ENCODE results near the gene DUSP10.
A peak's percentile ranks its signal among the peaks of the same experiment; 100 is the strongest.

Gene DUSP10

DNA sequence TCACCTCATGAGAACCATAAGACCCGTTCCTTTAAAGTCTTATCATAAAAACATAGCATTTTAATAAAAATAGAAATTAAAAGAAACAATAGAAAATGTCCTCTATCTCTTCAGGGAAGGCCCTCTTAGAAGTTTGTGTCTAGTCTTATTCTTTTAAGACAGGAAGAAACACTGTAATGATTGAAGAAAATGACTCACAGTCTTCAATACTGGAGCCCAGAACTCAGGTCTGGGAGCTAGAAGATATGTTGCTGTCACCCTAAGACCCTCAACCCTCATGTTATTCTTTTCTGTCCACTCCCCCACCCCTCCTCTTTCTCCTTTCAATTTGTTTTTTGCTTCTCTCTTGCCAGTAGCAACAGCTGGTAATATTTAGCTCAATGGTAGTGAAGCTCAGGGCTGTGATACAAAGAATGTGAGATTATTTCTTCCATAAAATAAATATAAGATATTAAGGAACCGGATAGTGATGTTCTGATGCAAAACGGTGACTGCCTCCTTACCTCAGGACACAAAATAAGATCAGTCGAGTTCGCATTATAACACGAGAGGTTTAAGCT lies 12.0 kb downstream of the DUSP10 start:
- no peak for DNase-seq (ENCODE audit: low spot score)

DNA sequence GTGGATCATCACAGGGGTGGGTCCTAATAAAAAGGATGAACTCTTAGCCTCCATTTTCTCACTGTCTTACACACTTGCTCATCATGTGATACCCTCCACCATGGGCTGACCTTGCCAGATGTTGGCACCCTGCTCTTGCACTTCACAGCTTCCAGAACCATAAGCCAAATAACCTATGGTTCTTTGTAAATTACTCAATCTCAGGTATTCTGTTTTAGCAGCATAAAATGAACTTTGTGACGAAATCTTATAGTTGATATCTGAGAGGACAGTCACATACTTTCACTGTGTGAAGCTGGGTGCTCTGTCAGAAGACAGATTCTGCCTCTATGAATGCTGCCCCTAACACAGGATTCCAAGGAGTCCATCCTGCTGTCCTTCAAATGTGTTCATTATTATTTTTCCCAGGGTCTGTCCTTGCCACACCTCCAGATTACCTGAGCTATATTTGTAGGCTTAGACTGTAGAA lies 13.8 kb downstream of the DUSP10 start:
- no peak for DNase-seq (ENCODE audit: low spot score)

DNA sequence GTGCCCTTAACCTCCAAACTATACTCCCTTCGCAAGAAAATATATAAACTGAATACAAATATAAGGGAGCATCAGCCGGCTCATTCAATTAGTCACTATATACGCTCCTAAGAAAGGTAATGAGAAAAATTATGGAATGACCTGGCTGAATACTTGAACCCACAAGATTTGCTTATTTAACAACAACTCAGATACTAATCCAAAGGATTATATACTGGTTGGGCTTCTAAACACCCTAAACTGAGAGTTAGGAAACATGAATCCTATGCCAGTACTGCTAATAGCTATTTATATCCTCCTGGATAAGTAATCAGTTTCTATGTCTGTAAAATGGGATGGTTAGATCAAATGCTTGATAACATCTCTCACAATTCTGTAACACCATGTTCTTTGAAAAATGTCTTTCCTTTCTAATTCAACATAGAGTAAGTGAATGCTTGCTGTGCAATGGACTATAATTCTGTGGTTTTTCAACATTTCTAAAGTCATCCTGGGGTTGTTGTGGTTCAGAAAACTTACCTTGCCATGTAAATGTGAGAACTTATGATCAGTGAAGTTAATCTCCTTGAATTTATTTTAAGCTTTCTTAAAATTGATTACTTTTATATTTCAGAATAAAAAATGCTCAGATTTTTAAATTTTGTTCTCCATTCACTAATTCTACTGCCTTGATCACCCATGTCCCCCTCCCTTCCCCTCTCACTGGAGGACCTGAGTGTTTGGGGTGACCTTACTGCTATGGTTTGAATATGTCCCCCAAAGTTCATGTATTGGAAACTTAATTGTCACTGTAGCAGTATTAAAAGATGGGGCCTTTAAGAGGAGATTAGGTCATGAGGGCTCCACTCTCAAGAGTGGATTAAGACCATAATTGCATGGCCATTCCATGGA lies 14.5 kb downstream of the DUSP10 start:
- no peak for DNase-seq (ENCODE audit: low spot score)

DNA sequence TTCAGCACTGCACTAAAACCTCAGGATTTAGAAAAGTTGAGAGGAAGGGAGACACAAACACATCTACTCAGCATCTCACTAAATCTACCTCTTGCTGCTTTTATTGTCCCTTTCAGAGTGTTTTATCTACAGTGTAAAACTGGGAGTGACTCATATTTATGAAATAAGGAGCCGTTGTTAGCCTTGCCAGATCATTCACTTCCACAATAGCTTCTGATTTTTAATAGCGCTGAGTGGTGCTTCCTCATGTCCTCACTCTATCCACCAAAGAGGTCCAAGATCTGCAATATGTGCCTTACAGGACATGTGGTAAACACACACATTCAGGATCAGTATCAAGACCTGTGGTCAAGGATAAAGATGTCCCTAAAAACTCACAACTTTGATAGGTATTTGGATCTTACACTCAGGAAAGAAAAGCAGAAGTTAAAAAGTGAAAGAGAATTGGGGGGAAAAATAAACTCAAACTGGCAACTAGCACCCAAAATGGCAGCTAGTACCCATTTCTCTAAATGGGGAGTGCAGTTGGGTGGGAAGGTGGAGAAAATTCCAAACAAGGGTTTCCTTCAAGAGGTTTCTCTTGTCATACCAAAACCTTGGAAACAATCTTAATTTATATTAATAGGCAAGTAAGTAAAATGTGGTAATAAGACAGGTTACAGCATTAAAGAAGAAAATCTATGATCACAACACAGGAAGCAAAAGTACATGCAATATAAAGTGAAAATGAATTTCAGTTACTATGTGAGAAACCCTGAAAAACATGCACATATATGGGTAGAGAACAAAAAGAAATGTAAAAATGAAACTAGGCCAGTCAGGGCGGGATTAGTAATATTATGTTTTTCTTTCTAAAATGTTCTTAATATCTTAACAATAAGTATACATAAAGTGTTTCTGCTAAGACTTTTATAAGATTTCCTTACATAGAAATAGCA lies 15.9 kb downstream of the DUSP10 start:
- DNase-seq (ENCODE audit: low spot score): peak; percentile 29

DNA sequence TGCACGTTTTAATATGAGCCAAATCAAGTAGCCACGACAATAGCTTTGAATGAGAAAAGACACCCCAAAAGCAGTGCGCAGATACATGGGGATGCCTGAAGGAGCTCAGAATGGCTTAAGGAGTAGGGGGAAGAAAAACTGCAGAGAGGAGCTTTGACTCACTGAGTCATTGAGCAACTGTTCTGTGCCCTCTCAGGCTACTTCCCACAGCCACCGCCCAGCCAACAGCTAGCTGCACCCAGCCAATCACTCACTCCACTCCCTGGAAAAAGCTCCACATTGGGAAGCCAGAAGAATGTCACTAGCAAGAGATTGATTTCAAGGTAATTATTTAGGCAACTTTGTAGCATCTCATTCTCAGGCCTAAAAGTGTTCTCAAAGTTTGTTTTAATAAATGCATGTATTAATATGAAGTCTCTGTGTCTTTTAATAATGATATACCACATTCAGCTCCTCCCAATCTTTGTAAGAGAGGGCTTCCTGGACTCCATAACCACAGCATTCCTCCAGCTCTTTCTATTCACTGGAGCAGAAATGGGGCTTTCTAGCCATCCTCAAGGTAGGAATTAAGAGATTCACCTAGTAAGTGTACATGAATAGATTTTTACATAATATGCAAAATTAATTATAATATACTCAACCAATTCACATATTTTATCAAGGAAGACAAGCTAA lies 16.8 kb downstream of the DUSP10 start:
- peak; percentile 30 for DNase-seq (ENCODE audit: low spot score)

DNA sequence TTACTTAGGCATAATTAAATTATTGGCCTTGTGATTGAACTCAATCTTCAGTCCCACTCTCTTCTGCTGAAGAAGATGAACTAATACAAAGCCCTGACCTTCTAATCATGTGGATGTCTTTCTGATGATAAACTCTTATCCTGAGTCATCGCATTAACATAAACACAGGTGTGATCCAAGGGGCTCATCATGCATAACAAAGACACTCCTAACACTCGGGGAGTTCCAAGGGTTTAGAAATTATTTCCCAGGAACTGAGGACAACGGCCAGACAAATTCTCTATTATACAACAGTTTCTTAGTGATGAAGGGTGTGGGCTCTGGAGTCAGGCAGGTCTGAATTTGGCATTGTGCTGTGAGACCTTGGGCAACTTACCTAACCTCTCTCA lies 18.0 kb downstream of the DUSP10 start:
- DNase-seq (ENCODE audit: low spot score): no peak

DNA sequence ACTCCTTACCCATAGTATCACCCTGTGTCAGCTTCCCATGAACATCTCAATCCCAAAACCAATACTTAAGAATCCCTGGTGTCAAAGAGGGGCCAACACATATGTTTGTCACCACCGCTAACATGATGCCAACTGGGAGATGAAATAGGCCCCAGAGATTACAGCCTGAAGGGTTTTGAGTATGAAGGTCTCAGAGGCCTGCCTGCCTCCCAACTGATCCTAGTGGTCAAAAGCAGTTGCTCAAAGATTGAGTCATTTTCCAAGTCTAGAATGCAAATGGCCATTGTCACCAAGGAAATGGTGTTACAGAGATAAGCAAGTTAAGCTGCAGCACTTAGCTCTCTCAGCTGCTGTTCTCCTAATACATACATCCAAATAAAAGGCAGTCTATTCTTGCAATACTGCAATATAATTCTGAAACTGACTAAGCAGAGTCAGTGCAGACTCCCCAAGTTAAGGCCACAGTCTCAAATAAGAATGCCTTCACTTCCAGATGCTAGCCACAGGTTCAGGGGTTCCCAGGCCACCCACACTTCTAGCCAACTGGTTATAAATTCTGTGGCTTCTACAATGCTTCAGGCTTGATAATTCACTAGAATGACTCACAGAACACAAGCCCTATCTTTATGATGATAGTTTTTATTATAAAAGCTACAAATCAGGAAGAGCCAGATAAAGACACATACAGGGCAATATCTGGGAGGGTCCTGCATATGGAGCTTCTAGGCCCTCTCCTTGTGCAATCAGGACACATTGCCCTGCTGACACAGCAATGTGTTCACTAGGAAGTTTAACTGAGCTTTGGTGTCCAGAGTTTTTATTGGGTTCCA lies 18.7 kb downstream of the DUSP10 start:
- no peak for DNase-seq (ENCODE audit: low spot score)

DNA sequence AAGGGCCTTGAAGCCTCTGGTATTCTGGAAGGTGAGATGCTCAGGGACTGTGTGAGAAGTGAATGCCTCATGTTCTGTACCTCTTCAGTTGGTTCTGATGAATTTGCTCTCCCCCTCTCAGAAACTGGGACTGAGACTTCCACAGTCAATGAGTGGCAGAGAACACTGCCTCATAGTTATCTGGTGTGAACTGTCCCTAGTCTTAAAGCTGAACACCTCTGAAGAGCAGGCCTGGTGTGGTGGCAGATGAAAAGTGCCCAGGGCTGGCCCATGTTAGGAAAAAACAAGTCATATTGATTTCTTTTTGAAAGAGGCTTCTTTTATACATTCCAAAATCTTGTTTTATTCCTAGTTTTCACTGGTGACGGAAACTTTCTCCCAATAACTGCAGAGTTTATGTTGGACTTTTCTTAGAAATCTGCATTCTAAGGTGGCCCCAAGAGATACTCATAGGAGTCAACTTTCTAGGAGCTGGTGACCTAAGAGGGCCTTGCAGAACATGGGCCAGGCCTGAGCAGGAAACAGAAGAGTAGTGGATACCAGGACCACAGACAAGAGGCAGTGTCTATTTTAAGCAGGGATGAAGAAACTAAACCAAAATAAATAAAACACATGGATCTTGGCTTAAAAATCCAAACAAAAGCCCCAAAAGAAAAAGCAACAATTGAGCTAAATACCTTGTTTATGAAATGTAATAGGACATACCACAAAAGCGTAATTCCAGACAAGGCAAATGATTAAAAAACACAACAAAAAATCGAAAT lies 19.5 kb downstream of the DUSP10 start:
- DNase-seq (ENCODE audit: low spot score): no peak

DNA sequence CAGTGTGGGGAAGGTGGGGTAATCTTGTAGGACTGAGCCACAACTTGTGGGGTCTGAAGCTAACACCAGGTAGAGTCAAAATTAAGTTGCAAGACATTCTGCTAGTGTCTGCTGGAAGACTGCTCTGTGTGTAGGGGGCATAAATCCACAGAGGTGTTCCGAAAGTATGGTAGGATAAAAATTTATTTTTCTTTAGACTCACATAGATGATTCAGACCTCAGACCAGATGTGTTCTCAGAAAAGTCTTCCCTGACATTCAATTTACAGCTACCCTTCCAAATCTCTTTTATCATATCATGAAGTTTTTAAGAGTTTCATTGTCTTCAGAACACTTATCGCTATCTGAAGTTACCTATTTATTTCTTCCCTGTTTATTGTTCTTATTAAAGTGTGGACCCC lies 21.3 kb downstream of the DUSP10 start:
- no peak for DNase-seq (ENCODE audit: low spot score)

DNA sequence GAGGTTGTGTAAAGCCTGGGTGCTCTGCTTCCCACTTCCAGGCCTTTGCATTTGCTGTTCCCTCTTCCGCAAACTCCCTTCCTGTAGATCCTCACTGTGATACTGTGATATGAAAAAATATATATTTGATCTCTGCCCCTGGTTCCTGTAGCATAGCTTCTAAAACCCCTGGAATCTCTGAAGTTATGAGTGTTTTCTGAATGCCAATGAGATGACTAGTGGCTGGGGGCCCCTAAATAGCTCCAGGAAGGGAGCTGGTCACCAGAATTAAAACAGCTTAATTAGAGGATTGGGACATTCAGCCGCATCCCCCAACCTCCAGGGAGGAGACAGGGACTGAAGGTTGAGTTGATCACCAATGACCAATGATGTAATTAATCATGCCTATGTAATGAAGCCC lies 21.9 kb downstream of the DUSP10 start:
- DNase-seq (ENCODE audit: low spot score): no peak

DNA sequence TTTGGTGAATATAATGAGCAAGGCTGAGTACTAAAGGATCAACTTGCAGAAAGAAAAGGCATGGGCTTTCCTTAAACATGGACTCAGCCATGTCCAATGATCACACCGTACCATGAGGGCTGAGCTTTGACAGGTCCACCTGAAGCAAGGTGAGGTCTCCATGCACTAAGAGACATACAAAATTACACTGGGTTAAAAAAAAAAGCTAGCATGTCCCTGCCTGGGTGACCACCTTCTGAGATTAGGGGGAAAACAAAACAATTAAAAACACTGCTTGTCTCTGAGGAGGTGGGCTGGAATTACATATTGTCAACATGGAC lies 22.7 kb downstream of the DUSP10 start:
- DNase-seq (ENCODE audit: low spot score): no peak

DNA sequence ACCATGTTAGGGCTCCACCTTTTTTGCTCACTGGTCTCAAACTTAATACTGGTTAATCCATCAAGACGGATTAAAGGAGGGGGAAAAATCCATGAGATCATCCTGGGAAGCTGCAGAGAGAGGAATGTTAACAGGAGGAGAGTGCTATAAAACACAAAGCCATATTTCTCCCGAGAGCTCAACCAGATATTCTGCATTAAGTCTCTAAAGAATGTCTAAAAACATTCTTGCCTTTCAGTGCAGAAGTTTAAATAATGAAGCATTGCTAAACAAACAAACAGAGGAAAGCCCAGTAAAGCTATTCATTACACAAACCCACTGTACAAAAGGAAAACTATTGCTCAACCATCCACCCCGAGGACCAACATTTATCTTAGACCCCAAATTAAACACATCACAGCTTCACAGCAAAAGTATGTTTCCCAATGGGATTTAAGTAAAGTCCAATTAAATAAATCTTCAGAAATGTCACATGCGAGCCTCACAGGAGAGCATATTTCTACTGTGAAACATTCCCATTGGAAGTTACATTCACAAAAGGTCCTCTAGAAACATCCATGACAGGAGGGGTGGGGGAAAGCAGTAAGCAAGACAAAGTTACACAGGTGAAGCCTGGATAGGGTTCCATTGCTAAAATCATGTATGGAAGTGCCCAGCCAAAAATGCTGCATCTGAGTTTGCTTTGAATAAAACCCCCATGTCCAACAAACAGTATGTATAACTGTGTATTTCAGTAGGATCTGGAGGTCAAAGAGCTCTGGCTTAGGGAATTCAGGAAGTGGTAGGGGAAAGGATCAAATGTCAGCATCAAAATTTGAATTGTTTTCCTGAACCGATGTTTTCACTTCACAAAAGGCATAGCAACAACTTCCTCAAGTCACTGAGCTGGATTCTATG lies 23.3 kb downstream of the DUSP10 start:
- no peak for DNase-seq (ENCODE audit: low spot score)

DNA sequence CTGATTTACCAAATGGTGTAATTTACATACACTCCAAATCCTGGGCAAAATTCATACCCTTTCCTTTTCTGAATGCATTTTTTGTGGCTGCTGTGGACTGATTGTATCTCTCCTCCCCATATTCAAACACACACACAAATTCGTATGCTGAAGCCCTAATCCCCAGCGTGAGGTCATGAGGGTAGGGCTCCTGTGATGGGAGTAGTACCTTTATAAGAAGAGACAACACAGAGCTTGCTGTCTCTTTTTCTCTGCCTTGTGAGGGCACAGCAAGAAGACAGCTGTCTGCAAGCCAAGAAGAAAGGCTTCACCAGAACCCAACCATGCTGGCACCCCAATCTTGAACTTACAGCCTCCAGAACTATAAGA lies 24.4 kb downstream of the DUSP10 start:
- no peak for DNase-seq (ENCODE audit: low spot score)

DNA sequence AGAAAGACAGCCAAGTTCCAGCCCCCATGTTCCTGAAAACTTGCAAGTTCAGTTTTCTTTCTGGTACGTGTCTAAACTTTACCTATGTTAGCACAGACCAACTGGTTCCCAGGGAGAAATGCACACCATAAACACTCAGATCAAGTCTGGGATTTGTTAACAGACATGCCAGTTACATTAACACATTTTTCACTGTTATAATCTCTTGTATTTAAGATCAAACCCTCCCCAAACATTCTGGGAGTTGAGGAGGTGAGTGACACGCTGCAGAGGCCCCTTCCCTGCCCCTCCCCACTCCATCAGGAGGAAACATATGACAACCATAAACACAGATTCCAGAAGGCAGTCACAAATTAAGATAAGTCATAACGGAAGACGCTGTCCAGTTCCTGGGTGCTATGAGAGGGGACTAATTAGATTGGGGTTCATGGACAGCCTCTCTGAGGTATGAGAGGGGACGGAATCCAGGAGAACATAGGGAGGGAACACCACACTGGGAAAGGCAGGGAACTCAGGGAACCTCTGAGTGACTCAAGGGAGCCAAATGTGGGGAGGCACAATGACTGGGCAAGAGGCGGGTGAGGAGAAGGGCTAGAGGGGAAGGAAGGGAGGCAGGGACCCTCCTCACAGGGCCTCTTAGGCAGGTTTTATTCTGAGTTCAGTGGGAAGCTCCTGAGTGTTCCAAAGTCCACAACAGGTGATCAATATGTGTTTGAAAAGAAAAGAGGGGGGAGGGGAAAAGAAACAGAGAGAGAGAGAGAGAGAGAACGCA lies 25.0 kb downstream of the DUSP10 start:
- no peak for DNase-seq (ENCODE audit: low spot score)

DNA sequence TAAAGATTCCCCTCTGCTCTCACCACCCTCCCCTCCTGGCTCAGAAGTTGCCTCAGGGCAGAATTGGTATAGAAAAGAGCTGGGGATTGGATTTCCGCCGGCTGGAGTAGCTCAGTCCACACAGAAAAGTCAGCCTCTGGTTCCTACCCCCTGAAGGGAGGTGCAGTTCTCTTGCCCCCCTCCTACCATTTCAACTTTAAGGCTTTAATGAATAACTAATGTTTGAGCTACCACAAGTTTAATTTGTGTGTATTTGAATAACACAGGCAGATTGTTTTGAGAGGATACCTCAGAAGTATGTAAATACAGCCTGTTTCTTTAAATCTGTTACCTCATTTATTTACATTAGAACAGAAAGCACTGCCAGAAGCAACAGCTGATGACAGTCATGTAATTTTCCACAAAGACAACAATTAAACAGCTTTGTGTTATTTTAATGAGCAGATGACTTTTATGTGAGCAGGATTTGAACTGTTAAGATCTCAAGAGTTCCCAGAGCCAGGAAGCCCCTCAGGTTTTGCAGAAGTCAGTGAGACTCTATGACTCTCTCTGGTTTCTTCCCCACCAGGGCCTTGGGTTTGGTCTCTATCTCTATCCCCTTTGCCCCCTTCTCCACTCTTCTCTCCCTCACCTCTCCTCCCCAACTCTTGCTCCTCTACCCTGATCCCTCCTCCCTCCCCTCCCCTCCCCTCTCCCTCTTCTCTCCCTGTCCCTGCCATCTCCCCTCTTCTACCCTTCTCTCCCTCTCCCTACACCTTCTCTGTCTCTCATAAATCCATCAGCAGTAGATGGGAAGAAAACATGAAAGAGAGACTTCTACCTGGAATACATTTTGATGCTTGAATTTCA lies 26.3 kb downstream of the DUSP10 start:
- DNase-seq (ENCODE audit: low spot score): peak; percentile 35

DNA sequence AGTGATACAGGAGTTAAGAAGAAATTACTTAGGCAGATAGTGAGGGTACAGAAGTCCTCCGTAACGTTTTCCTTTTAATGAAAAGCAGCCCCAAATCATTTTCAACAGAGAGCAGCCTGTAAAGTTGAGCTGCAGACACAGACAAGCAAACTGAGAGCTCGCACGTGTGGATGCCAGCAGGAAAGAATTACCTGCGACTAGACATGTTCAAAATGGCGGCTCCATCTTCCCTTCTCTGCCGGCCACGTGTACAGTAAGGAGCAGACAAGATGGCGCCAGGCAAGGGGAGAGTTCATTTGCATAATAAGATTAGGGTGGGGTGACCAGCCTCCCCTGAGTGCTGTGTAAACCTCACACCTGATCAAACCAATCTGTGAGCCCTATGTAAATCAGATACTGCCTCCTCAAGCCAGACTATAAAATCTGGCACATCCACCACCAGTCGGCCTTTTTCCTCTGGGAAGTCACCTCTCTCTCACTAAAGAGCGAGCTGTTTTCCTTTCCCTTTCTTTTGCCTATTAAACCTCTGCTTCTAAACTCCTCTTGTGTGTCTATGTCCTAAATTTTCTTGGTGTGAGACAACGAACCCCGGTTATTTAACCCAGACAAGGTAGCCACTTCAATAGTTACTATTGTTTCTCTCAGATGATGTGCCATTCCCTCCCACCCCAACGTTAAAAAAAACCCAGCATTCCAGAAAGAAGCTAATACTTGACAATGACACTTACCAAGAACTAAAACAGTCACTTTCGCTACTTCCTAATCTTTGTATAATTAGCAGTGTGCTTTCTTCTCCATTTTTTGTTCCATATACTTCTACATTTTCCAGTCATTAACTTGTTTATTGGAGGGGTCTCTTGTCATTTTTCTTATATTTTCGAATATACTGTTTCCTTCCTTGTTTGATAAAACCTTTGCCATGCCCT lies 27.4 kb downstream of the DUSP10 start:
- DNase-seq (ENCODE audit: low spot score): no peak

Data from globus pallidus (tissue), 1 donor.